NCI-H2227 (cell line): ENCODE results near the gene GTPBP10.
A peak's percentile ranks its signal among the peaks of the same experiment; 100 is the strongest.
"Not testable (repeated sequence)": the region's sequence is repeated elsewhere in the genome, so short reads cannot be mapped to it uniquely, and the experiment has no call there.

ENCODE experiments used
- DNase-seq: peaks from one replicate; lab custom pipeline; 2025; ENCODE audit not compliant: unreplicated experiment; lab: John Stamatoyannopoulos, UW

The GTPBP10 gene, protein sequence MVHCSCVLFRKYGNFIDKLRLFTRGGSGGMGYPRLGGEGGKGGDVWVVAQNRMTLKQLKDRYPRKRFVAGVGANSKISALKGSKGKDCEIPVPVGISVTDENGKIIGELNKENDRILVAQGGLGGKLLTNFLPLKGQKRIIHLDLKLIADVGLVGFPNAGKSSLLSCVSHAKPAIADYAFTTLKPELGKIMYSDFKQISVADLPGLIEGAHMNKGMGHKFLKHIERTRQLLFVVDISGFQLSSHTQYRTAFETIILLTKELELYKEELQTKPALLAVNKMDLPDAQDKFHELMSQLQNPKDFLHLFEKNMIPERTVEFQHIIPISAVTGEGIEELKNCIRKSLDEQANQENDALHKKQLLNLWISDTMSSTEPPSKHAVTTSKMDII

DNA sequence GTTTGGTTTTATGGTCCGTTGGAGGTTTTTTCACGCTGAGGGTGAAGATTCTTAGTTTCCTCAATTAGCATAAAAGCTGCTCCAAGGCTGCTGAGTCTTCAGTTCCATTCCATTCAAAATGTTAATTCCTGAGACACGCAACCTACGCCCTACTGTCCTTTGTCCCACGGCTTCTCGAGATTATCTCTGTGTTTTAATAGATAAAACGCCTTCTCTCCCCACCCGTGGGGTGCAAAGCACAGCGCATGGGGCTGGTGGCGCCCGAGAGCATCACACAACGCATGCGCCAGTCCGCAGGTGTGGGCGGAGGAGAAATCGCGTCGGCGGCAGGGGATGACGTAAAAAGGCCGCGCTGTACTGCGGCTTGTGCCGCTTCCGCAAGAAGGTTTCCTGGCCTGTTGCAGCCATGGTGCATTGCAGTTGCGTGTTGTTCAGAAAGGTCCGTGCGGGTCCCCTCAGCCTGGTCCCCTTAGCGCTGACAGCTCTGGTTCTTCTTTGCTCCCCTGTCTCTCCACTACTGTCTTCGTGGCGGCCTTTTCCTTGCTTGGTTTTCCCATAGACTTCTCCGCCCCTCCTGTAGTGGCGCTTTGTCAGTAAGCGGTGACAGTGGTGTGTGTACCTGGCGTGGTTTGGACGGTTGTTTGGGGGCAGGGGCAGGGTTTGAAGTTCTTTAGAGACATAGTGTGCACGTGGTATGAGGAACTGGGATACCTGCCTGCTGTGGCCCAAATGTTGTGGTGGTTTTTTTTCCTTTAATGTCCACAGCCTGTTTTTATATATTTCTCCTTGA lies at the start of gene GTPBP10:
Gene GTPBP10, plus strand, starts transcription at position 381 of the 790 bp plus-strand sequence. Its CDS starts 26 bp downstream, at position 407.
- DNase-seq, result peak; percentile 97

DNA sequence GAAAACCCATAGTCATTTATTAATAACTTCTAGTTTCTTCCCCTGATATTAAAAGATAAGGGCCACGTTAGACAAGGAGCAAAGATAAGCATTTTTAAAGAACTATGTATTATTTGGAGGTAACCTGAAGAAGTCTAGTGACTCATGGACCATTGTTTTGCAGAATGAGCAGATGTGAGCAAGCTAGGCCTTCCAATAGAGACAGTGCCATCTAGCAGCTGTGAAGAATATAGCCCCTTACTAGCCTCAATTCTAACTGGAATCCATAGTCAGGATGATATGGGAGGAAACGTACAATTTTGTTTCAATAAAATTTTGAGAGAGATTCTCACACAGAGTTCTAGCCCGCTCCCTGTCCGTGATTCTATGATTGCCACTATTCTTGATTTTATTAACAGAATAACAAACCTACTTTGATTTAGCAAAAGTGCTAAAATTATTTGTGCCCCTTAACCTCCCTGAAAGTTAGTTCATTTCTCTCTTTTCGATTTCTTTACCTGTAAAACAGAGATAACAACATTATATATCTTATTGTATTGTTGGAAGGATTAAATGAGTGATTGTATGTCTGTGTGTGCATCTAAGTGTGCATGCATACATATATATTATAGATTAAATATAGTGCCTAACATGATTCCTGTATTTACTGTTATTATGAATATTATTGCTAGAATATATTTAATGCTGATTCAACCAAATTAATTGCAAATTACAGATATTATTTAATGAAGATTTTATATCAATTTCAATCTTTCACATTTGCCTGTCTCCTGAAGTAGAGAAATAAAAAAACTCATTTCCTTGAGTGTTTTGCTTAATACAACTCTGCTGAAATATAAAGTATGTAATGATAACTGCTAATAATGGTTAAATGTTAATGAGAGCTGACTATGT lies 48.1 kb upstream of the GTPBP10 start:
- peak; percentile 29 for DNase-seq

DNA sequence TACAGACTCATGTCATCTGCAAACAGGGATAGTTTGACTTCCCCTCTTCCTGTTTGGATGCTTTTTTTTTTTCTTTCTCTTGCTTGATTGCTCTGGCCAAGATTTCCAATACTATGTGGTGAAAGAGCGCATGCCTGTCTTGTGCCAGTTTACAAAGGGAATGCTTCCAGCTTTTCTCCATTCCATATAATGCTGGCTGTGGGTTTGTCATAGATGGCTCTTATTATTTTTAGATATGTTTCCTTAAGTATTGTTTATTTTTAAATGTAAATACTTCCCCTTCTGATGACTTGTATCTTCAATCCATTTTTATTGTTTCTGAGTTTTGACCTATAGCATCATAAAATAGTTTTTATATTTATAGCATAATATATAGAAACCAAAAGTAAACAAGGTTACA lies 43.3 kb upstream of the GTPBP10 start:
- DNase-seq, result no peak

DNA sequence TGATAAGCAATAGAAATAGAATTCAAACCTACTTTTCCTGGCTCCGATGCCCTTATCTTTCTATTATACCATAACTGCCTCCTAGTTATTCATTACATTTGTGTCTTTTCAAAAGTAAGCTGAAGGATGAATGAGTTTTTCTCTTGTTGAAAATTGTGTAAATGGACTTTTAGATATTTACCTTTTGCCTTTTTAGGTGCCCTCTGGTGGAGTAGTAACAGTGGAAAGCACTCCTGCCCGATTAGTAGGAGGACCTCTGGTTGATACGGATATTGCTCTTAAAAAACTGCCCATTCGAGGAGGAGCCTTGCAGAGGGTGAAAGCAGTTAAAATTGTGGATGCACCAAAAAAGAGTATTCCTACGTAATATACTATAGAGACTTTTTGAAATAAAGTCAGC lies 36.6 kb upstream of the GTPBP10 start:
- no peak for DNase-seq

DNA sequence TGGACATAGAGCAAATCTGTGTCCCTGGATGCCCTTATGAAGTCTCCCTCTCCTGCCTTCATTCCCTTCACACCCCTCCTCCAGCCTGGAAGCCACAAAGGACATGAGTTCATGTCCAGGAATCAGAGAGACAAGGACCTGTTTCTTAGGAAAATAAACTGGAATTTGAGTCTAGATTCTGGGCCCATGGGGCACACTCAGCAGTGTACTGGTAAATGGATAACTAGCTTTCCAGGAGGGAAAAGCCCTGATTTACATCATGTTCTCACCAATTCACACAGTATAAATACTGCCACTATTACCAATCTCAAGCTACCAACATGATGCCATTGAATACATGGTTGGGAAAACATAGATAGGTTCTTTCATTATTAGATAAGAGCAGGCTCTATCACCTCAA lies 35.3 kb upstream of the GTPBP10 start:
- no peak for DNase-seq

DNA sequence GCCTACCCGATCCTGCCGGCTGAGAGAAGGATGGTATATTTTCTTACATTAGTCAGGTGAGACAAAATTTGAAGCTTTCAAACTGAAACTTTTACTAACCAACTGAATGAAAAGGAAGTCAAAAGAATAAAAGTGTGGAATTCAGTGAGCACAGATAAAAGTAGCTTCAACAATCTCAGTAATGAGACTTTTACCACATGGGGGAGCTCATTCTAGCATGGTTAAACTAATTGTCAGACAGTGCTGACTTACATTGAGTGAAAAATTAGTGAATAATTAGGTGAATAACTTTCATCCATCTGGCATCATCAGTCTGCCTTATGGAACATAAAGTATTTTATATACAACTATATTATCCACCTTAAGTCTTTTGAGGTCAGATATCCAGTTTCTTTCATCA lies 33.8 kb upstream of the GTPBP10 start:
- no peak for DNase-seq

DNA sequence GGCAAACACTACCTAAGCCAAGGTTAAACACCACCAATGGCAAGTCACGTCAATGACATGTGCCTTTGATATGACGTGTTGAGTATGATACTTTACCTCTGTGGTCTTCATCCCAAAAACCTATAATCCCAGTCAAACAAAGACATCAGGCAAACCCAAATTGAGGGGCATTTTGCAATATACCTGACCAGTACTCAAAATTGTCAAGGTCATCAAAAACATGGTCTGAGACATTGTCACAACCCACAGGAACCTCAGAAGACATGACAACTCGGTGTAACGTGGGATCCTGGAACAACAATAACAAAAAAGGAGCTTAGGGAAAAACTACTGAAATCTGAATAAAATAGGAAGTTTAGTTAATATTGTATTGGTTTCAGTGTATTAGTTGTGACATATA lies 32.6 kb upstream of the GTPBP10 start:
- DNase-seq, result no peak

DNA sequence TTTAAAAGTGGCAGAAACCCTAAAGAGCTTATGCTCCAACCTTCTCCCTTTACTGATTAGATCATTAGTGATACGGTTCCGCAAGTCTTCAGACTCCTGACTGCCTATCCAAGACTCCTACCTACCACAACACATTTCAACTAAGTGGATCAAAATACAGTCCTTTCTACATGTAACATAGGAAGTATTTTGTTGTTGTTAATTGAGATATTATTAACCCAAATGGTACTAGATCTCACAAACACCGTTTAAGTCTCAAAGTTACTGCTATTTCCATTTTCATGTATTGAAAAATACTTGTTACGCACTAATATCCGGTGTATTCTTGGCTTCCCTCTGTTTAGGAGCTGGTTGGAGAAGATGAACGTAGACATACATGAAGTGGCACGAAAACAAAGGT lies 26.5 kb upstream of the GTPBP10 start:
- no peak for DNase-seq

DNA sequence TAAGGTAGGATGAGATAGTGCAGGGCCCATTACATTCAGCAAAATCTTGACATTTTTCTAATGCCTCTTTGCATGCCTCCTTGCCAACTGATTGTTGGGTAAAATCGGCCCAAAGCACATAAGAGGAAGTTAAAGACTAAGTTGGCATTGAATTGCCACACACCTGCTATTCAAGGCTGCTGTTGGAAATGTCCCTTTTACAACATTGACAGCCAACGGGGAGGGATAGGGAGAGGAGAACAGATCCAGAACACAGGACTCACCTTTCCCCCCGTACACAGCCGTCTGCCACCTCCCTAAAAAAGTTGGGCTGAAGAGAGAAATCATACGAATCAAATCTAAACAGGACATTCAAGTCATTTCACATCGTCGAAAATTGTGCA lies 26.1 kb upstream of the GTPBP10 start:
- no peak for DNase-seq

DNA sequence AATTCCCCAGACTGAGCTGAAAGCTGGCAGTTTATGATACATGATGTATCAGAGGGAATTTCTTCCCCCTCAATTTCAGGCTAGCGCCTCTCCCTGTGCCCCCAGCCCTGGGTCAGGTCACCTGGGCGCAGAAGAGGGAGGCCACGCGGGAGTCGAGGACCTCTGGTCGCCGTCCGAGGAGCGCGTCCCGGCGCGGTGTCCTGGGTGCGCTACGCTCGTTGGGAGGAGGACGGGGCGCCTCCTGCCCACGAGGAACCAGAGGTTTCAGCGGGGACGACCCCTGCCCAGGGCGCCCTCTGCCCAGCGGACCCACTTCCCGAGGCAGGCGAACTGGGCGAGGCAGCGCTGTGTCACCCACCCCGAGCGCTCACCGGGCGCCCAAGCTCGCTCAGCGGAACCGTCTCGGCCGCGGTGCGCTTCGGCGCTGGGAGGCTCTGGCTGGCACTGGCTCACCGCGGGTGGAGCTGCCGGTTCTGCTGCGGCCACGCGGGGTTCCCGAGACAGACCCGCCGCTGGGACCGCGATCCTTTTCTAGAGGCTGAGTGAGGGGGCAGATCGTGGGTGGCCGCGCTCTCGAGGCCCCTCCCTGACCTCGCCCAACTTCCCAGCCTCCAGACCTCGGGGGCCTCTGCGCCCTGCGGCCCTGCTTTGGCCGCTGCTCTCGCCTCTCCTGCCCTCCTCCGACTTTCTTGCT lies 25.6 kb upstream of the GTPBP10 start, which contains the start of gene FAM237B:
Gene FAM237B, minus strand, starts transcription at position 504 of the 694 bp plus-strand sequence. CDS start 1,556 bp downstream, outside the sequence.
- DNase-seq, result peak; percentile 28

DNA sequence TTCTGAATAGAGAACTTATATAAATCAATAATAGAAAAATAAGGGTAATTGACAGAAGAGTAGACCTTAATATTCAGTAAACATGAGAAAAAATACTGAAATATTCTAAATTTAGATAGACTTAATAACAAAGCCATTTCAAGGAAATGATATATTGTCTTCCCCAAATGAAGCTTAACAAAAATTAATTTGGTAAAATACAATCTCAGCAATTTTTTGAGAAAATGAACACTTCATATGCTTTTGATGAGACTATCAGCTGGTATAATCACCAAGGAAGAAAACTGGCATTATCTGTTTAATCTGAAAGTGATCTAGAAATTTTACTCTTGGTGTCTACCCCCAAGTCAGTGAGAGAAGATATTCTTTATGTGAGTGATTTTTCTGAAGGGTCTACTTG lies 23.7 kb upstream of the GTPBP10 start:
- no peak for DNase-seq

DNA sequence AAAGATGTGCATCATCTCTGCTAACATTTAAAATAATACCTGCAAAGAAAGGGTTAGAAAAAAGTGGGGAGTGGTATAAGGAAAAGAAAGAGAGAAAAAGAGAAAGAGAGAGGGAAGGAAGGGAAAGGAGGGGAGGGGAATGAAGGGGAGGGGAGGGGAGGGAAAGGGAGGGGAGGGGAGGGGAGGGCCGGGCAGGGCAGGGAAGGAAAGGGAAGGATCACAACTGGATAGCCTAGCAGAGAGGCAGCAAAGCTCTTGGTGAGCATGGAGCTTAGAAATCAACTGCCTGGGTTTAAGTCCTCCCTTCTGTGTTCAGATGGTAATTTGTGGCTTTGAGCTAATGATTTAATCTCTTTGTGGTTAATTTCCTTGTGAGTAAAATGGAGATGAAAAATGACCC lies 20.0 kb upstream of the GTPBP10 start:
- no peak for DNase-seq

DNA sequence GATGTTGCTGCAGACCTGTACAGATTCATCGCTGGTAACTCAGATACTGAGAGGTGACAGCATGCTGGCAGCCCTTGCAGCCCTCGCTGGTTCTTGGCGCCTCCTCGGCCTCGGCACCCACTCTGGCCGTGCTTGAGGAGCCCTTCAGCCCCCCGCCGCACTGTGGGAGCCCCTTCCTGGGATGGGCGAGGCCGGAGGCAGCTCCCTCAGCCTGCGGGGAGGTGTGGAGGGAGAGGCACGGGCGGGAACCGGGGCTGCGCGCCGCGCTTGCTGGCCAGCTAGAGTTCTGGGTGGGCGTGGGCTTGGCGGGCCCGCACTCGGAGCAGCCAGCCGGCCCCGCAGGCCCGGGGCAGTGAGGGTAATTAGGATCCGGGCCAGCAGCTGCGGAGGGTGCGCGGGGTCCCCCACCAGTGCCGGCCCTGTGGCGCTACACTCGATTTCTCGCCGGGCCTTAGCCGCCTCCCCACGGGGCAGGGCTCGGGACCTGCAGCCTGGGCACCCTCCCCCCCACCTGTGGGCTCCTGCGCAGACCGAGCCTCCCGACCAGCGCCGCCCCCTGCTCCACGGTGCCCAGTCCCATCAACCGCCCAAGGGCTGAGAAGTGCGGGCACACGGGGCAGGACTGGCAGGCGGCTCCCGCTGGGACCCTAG lies 12.2 kb upstream of the GTPBP10 start:
- DNase-seq, result no peak

DNA sequence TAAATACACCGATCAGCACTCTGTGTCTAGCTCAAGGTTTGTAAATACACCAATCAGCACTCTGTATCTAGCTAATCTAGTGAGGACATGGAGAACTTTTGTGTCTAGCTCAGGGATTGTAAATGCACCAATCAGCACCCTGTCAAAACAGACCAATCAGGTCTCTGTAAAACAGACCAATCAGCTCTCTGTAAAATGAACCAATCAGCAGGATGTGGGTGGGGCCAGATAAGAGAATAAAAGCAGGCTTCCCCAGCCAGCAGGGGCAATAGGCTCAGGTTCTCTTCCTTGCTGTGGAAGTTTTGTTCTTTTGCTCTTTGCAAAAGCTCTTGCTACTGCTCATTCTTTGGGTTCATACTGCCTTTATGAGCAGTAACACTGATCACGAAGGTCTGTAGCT lies 11.6 kb upstream of the GTPBP10 start:
- not testable (repeated sequence) for DNase-seq

DNA sequence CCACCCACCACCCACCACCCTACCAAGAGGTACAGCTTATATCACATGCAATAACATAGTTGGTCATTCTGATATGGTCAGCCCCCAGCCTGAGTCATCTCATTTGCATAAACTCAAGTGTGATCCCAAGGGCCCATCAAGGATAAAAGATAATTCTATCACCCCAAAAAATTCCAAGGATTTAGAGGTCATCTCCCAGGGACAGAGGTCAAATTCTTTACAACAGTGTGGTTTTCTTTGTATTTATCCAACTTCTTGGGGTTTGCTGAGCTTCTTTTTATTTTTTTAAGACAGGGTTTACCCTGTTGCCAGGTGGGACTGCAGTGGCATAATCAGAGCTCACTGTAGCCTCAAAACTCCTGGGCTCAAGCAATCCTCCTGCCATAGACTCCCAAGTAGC lies 9.4 kb upstream of the GTPBP10 start:
- DNase-seq, result no peak

DNA sequence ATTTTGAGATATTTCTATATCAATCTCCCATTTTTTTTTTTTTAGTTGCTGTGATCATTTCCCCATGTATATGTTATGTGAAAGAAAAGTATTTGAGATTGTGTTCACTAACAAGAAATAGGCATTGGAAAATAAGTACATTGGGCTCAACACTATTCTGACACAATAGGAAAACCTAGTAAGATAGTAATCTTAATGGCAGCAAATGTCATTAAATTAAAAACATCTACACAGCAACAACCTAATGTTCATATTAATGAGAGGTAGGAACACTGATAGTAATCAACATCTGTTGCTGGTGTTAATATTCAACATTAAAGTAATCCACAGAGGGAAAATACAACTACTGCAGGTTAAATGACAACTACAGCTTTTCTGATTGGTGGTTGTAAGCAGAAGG lies 1.5 kb upstream of the GTPBP10 start:
- DNase-seq, result no peak

DNA sequence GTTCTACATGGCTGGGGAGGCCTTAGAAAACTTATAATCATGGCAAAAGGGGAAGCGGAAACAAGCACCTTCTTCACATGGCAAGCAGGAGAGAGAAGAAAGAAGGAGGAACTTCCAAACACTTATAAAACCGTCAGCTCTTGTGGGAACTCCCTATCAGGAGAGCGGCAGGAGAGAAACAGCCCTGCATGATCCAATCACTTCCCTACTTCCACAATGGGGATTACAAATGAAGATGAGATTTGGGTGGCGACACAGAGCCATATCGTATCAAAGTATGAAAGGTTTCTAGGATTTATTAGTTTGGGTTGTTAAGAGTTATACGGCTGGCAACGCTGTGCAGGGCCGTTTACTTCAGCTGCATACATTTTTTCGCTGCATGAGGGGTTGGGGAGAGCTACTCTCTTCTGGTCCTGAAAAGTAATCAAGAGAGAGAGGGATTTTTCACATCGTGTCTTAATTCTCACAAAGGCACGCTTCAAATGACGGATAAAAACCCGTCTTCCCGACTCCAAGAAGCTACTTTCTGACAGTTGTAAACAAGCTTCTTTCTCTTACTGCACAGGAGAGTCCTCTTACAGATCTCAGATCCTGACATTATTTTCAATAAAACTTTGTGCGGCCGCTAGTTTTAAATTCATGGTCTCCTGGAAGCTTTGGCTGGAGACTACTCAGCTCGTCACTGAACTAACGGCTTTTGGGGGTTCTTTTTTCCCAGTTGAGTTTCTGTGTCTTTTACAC lies 751 bp upstream of the GTPBP10 start:
- DNase-seq, result peak; percentile 63

DNA sequence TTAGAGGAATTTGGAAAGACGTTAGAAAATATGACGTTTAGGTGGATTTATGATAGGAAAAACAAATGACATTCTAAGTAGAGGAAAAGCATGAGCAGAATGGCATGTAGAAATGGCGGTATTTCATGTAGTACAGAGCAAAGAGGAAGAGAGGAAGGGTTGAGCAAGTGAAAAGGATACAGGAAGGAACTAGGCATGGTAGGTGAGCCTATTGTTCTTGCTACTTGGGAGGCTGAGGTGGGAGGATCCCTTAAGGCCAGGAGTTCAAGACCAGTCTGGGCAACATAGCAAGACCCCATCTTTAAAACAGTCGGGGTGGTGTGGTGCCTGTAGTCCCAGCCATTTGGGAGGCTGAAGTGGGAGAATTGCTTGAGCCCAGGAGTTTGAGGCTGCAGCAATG lies 1.2 kb downstream of the GTPBP10 start:
- no peak for DNase-seq

DNA sequence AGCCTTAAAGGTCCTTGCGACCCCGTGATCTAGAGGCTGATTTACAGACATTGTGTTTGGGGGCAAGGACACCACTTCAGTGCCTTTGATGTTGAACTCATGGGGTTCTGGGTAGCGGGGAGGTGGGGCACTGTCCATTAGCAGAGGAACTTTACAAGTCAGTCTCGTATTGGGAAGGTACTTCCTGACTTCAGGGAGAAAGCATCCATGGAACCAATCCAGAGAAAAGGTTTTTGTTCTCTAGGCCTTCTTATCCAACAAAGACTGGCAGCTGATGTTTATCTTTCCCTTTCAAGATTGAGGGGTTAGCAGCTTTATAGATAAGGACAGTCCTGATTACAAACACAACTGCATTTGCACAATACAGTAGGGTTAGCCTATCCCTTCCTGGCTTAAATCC lies 2.8 kb downstream of the GTPBP10 start:
- no peak for DNase-seq
